GM19240 (cell line): ENCODE results near the gene DNALI1.

Experiments used
- DNase-seq: peaks from one replicate; pipeline ENCODE4 v3.0.0; 2011; ENCODE audit warnings: low spot score; ENCODE audit not compliant: insufficient read length

Gene DNALI1

DNA sequence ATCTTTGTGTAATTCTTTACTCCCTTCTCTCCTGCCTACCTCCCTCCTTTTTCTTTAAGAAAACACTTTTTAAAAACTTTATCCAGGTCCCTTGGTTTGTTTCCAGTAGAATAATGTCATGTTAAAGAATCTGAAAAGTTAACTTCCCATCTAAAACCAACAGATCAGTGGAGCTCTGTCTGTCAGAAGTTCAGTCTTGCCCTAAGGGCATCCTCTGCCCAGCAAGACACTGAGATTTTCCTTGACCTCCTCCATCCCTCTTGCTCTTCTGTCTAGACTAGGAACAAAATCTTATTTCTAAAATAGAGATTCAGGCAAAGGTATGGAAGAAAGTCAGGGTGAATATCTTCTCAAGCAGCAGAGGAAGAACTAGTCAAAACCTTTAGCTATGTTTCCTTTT is 44.7 kb downstream of the DNALI1 start:
- DNase-seq, result no peak

DNA sequence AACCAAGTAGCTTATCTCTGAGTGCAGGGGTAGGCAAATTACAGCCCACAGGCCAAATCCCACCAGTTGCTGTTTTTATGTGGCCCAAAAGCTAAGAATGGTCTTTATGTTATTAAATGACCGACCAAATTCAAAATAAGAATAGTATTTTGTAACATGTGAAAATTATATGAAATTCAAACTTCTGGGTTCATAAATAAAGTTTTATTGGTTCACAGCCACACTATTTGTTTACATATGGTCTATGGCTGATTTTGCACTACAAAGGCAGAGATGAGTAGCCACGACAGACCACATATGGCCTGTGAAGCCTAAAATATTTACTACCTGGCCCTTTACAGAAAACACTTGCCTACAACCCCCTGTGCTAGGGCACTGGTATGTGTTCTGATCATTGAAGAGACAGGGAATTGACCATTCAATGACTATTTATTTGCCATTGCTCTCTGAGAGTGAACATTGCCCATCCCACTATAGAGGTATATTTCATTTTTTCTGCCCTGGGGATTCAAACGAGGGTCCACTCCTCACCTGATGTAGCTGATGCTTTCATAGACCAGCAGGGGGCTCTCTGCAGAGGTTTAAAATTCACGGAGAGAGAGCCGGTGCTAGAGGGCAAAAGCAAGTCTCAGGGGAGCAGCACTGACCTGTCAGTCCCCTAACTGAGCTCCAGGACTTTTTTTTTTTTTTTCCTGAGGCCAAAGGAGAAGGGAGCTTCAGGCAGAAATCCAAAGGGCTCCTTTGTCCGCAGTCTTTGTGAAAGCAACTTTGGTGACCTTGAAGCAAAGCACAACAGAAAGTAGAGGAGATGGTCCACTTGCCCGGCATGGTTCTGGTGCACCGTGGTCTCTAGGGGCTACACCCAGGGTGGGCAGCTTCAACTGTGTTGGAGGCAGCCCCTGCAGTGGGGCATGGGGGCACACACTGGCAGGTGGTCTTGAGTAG is 46.3 kb downstream of the DNALI1 start:
- DNase-seq, result peak; percentile 39

DNA sequence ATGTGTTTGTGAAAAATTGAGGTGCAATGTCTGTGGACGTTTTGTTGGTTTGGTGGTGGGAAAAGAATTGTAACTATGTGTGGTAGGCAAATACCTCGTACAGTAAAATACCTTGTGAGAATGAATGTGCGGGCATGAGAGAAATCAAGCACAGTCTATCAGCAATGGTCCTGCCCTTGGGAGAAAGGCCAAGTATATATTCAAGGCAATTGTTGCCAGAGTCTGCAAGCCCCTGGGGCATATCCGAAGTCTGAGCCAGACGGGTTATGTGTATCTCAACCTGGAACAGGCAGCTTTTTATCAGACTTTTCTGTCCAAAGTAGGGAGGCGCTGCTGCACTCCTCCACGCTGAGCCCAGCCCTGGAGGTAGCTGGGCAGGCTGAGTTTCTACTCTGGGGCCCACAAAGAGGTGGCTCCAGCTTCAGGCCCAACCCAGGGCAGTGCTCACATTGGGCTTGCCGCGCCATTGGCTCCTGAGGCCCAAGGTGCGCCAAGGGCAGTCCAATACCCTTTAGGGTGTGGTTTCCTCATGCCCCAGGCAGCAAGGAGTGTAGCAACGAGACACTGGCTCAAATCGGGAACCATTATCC is 48.4 kb downstream of the DNALI1 start:
- DNase-seq, result no peak

DNA sequence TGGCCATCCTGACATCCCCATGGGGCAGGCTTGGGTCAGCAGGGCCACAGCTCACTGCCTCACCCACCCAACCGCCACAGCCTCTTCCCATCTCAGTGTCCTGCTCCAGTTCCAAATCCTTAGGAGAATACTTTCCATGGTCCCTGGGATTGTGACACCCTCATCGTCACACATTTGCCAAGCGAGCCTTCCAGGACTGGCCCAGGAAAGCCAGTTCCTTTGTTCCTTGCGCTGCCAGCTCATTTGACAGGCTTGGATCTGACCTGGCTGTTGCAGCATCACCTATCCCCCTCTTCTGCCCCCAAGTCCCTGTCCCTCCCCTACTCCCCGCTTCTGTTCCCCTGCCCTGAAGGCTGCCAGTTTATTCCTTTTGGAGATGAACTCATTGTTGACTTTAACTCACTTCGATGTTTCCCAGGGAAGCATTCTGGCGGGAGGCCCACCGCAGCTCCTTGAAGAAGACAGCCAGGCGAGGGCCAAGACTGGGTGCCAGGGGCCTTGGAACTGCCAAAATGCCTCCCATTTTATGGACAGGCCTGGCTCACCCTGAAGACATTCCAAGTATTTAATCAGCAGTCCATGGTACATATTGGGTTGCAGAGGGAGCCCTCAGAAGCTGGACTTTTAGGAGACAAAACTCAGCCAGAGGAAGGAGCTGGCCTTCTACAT is 49.2 kb downstream of the DNALI1 start:
- DNase-seq, result no peak

DNA sequence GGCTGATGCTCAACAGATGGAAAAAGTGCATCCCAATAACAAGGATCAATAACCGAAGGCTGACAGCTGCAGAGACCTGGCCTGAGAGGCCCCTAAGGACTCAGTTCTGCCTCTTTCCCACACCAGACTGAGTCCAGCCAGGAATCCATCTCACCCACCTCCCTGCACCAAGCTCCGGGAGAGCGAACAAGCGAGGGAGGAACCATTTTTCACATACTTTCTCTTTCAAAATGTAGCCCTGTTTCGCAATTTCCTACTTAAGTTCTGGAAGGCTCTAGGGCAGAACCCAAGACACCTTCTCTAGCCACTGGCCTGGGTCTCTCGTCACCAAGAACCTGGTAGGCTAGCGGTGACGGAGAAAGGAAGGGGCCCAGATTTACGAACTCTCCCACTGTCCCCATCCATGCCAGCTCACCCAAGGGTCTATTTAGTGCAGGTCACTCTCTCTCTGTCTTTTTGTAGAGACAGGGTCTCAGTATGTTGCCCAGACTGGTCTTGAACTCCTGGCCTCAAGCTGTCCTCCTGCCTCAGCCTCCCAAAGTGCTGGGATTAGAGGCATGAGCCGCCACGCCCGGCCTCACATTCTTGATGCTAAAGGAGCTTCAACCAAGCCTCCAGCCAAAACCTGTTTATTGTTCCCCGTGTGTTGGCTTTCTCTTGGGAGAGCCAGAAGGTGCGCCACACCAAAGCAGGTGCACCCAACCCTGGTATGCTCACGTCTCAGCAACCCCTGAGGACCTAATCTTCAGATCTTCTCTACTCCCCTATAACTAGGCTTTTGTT is 49.9 kb downstream of the DNALI1 start:
- no peak for DNase-seq

DNA sequence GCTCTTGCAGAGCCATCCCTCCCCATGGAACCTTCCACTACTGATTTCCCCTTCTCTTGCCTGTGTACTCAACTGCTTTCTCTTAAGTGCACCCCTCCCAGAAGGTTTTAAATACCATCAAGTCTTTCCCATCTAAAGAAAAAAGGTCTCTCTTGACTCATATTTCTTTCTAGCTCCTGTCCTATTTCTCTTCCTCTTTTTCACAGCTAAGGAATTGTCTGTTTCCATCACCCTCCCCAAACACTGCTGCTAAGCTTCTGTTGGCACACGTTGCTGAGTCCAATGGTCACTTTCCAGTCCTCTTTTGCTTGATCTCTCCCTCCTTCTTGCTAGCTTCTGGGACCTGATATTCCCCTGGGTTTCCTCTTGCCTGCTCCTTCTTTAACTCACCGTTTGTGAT is 52.3 kb downstream of the DNALI1 start:
- DNase-seq, result no peak

DNA sequence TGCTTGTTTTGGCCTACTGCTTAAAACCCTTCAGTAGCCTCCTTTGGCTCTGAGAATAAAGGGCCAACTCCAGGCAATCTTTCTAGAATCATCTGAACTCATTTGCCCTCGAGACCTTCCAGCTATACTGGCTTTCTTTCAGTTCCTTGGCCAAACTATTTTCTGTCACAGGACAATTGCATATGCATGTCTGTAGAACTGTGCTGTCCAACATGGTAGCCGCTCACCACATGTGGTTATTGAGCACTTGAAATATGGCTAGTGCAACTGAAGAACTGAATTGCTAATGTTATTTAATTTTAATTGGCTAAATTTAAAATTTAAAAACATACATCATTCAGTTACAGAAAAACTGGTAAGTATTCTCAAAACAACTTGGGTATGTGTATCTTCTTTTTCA is 53.3 kb downstream of the DNALI1 start:
- no peak for DNase-seq

DNA sequence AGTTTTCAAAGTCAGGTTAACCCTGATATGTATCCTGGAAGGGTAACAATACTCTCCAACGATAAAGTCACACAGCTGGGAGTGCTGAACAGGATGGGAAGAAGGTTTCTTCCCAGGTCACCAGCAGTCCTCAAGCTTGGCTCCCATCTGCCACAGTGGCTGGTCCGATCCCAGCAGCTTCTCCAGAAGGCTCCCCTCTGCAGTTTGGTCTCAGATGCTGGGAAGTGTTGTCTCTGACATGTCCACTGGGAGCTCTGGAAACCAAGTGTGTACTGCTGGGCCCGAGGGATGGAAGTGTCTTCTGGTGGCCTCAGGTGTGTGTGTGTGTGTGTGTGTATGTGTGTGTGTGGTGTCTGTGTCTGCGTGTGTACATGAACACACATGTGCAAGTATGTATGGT is 55.4 kb downstream of the DNALI1 start:
- no peak for DNase-seq

DNA sequence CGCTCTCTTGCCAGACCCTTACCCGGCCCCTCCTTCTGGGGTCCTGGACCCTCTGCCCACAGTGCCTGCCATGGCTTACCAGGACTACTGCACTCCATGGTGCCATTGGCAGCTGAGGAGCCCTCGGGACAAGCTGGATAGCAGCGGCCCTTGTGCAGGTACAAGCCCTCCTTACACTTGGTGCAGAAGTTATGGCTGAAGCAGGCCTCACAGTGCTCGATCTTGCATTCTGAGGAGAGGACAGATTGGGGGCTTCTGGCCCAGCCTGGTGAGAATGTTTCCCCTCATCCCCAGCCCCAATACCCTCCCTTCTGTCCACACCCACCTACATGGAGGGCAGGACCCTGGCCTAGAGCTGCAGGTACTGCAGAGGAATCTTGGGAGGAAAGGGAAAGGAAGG is 57.4 kb downstream of the DNALI1 start:
- DNase-seq, result no peak

DNA sequence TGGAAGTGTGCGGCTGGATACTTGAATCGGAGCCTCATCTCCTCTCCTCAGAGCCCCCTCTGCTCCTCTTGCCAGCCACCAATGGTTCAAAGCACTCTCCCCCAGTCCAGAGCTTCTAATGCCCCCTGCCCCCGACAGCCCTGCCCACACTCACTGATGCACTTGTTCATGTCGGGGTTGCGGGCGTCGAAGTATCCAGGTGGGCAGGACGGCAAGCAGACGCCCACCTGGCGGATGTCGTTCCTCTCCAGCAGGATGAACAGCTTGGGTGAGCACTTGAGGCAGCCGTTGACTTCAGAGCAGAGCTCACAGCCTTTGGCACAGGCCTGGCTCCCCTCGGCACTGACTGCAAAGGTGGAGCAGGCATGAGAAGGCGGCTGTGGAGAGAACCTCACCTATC is 59.6 kb downstream of the DNALI1 start:
- DNase-seq, result no peak
